ENCODE measurements around the gene SCIMP. TPM values are rescaled to one million over a fixed set of nuclear protein-coding genes. Genes with fewer than 3 reads are reported as not detected.
"Not testable (repeated sequence)": the region's sequence is repeated elsewhere in the genome, so short reads cannot be mapped to it uniquely, and the experiment has no call there.

SCIMP gene
- total RNA-seq, 1 experiment from 2014 or later = 0.67 TPM

- DNase-seq; H3K79me2 ChIP-seq (ENCODE audit: low read length); H3K36me3 ChIP-seq (ENCODE audit: insufficient read depth, low read length); H3K9me2 ChIP-seq (replicated peaks; ENCODE audit: insufficient read depth, low read length); H3K9me3 ChIP-seq (ENCODE audit: low read length); H3K4me3 ChIP-seq (ENCODE audit: low read length); H4K20me1 ChIP-seq (ENCODE audit: insufficient read depth, low read depth, low read length); H3K27ac ChIP-seq (ENCODE audit: low read length); H3K4me1 ChIP-seq (ENCODE audit: low read length); H2AFZ ChIP-seq (ENCODE audit: low read length); H3K4me2 ChIP-seq (ENCODE audit: low read depth, low read length, poor library complexity, severe bottlenecking); H3K27me3 ChIP-seq (ENCODE audit: low read length); H3K9ac ChIP-seq (ENCODE audit: low read length): not testable (repeated sequence)
Measured at GRCh38 chr17:5165791-5166564, 68.7 kb downstream of the SCIMP start.

- Histone ChIP-seq H3K9me2 (replicated peaks; ENCODE audit: insufficient read depth, low read length) (no peaks in the 10 kb centered on the region), H2AFZ (ENCODE audit: low read length) (no peak overlapping the region), H3K27me3 (ENCODE audit: low read length) (no peaks in the 10 kb centered on the region), H3K4me1 (ENCODE audit: low read length) (peaks cover 9% of the 10 kb centered on the region), H3K79me2 (ENCODE audit: low read length) (no peaks in the 10 kb centered on the region), H3K27ac (ENCODE audit: low read length) (no peak overlapping the region), H3K4me2 (ENCODE audit: low read depth, low read length, poor library complexity, severe bottlenecking) (no peak overlapping the region), H4K20me1 (ENCODE audit: insufficient read depth, low read depth, low read length) (no peaks in the 10 kb centered on the region), H3K9me3 (ENCODE audit: low read length) (no peaks in the 10 kb centered on the region), H3K4me3 (ENCODE audit: low read length) (no peak overlapping the region), H3K36me3 (ENCODE audit: insufficient read depth, low read length) (no peaks in the 10 kb centered on the region), H3K9ac (ENCODE audit: low read length) (no peak overlapping the region)
- DNase-seq = no peak
Measured at GRCh38 chr17:5164436-5164835, 70.2 kb downstream of the SCIMP start.

- not testable (repeated sequence) for H3K4me3 ChIP-seq (ENCODE audit: low read length); H4K20me1 ChIP-seq (ENCODE audit: insufficient read depth, low read depth, low read length); H3K4me2 ChIP-seq (ENCODE audit: low read depth, low read length, poor library complexity, severe bottlenecking); H3K27me3 ChIP-seq (ENCODE audit: low read length); H3K4me1 ChIP-seq (ENCODE audit: low read length); H3K27ac ChIP-seq (ENCODE audit: low read length); H3K9ac ChIP-seq (ENCODE audit: low read length); DNase-seq; H2AFZ ChIP-seq (ENCODE audit: low read length); H3K9me3 ChIP-seq (ENCODE audit: low read length); H3K36me3 ChIP-seq (ENCODE audit: insufficient read depth, low read length); H3K9me2 ChIP-seq (replicated peaks; ENCODE audit: insufficient read depth, low read length); H3K79me2 ChIP-seq (ENCODE audit: low read length)
Measured at GRCh38 chr17:5161793-5162192, 72.9 kb downstream of the SCIMP start.

GRCh38 chr17:5160702-5161101 is 74.0 kb downstream of the SCIMP start:
- not testable (repeated sequence) for H3K79me2 ChIP-seq (ENCODE audit: low read length); H3K4me1 ChIP-seq (ENCODE audit: low read length); H3K9ac ChIP-seq (ENCODE audit: low read length); H3K4me3 ChIP-seq (ENCODE audit: low read length); H3K36me3 ChIP-seq (ENCODE audit: insufficient read depth, low read length); H3K4me2 ChIP-seq (ENCODE audit: low read depth, low read length, poor library complexity, severe bottlenecking); H3K27me3 ChIP-seq (ENCODE audit: low read length); H2AFZ ChIP-seq (ENCODE audit: low read length); H3K9me2 ChIP-seq (replicated peaks; ENCODE audit: insufficient read depth, low read length); H3K9me3 ChIP-seq (ENCODE audit: low read length); H3K27ac ChIP-seq (ENCODE audit: low read length); H4K20me1 ChIP-seq (ENCODE audit: insufficient read depth, low read depth, low read length); DNase-seq

Other genes starting within 250 kb of the SCIMP start
- gene CAMTA2, start 247.2 kb downstream of the SCIMP start, total RNA-seq (2014; rRNA removed; shearing (Covaris generic); ENCODE audit: low replicate concordance) = 9.5 and 15.6 TPM in 2 replicates
- gene INCA1, start 237.3 kb downstream of the SCIMP start, total RNA-seq (2014; rRNA removed; shearing (Covaris generic); ENCODE audit: low replicate concordance) = not detected in 2 replicates
- 10.2 and 19.0 TPM in 2 replicates for gene KIF1C, start 236.9 kb downstream of the SCIMP start, total RNA-seq (2014; rRNA removed; shearing (Covaris generic); ENCODE audit: low replicate concordance)
- gene SLC52A1, start 199.4 kb downstream of the SCIMP start, total RNA-seq (2014; rRNA removed; shearing (Covaris generic); ENCODE audit: low replicate concordance) = not detected in 2 replicates
- 0.63 and 0.72 TPM in 2 replicates for gene ZFP3, start 156.4 kb downstream of the SCIMP start, total RNA-seq (2014; rRNA removed; shearing (Covaris generic); ENCODE audit: low replicate concordance)
- 11.3 and 19.7 TPM in 2 replicates for gene ZNF232, start 123.0 kb downstream of the SCIMP start, total RNA-seq (2014; rRNA removed; shearing (Covaris generic); ENCODE audit: low replicate concordance)
- gene USP6, start 118.8 kb downstream of the SCIMP start, total RNA-seq (2014; rRNA removed; shearing (Covaris generic); ENCODE audit: low replicate concordance) = not detected in 2 replicates
- 14.5 and 23.0 TPM in 2 replicates for gene ZNF594, start 43.0 kb downstream of the SCIMP start, total RNA-seq (2014; rRNA removed; shearing (Covaris generic); ENCODE audit: low replicate concordance)
- gene RABEP1, start 47.4 kb upstream of the SCIMP start, total RNA-seq (2014; rRNA removed; shearing (Covaris generic); ENCODE audit: low replicate concordance) = 16.2 and 20.3 TPM in 2 replicates
- 113 and 116 TPM in 2 replicates for gene NUP88, start 184.8 kb upstream of the SCIMP start, total RNA-seq (2014; rRNA removed; shearing (Covaris generic); ENCODE audit: low replicate concordance)
- gene RPAIN, start 185.3 kb upstream of the SCIMP start, total RNA-seq (2014; rRNA removed; shearing (Covaris generic); ENCODE audit: low replicate concordance) = 53.5 and 67.5 TPM in 2 replicates
- 314 and 361 TPM in 2 replicates for gene C1QBP, start 204.3 kb upstream of the SCIMP start, total RNA-seq (2014; rRNA removed; shearing (Covaris generic); ENCODE audit: low replicate concordance)
- 17.0 and 19.5 TPM in 2 replicates for gene DHX33, start 234.1 kb upstream of the SCIMP start, total RNA-seq (2014; rRNA removed; shearing (Covaris generic); ENCODE audit: low replicate concordance)

Data from Karpas-422 (cell line).